Heart right ventricle (tissue), 16 donors: ENCODE measurements around the gene PSMB10. TPM values are rescaled to one million over a fixed set of nuclear protein-coding genes. Genes with fewer than 3 reads are reported as not detected.
"Not testable (repeated sequence)": the region's sequence is repeated elsewhere in the genome, so short reads cannot be mapped to it uniquely, and the experiment has no call there.

Source experiments
- ATAC-seq, 8 donors: fragments of 200-7000 bp; cut with Tn5 transposase; one replicate each; pipeline ENCODE4 v1.9.1; 2020; ENCODE audit warnings: mild to moderate bottlenecking in 8 of 8, moderate library complexity in 8 of 8, moderate number of reproducible peaks in 1 of 8
- DNase-seq, 2 donors: peaks; one replicate each; pipeline ENCODE4 v3.0.0-alpha.2; 2020
- H3K27ac ChIP-seq, 10 donors: fragments of 200-600 bp; sonication (generic) in 2 of 10; one replicate each; pipeline versions ENCODE4 v1.5.0 to v1.8.0; 2020 to 2022; ENCODE audit warnings: mild to moderate bottlenecking in 3 of 10
- H3K27me3 ChIP-seq, 7 donors: fragments of 200-600 bp; one replicate each; pipeline ENCODE4 v1.8.0; 2021 to 2022; ENCODE audit warnings: mild to moderate bottlenecking in 2 of 7
- H3K36me3 ChIP-seq, 9 donors: fragments of 200-600 bp; sonication (generic) in 1 of 9; one replicate each; pipeline versions ENCODE4 v1.5.0 to v1.8.0; 2020 to 2022; ENCODE audit warnings: mild to moderate bottlenecking in 2 of 9
- H3K4me1 ChIP-seq, 9 donors: fragments of 200-600 bp; sonication (generic) in 1 of 9; one replicate each; pipeline versions ENCODE4 v1.5.0 to v1.8.0; 2020 to 2022; ENCODE audit warnings: mild to moderate bottlenecking in 4 of 9
- H3K4me3 ChIP-seq, 10 donors: fragments of 200-600 bp; sonication (generic) in 2 of 10; one replicate each; pipeline versions ENCODE4 v1.5.0 to v1.8.0; 2020 to 2022; ENCODE audit warnings: mild to moderate bottlenecking in 7 of 10, moderate library complexity in 2 of 10
- H3K9me3 ChIP-seq, 11 donors: fragments of 200-600 bp in 10 of 11; sonication (generic) in 2 of 11; one replicate each; pipeline versions ENCODE4 v1.5.0 to v1.8.0; 2013 to 2022; ENCODE audit warnings: mild to moderate bottlenecking in 2 of 11, control low read depth in 1 of 11, moderate library complexity in 1 of 11
- CTCF ChIP-seq, 9 donors: fragments of 200-600 bp; sonication (generic) in 2 of 9; IDR thresholded peaks; one replicate each; pipeline versions ENCODE4 v1.5.0 to v1.8.0; 2021 to 2022; ENCODE audit warnings: antibody characterized with exemption in 9 of 9, mild to moderate bottlenecking in 5 of 9, moderate library complexity in 1 of 9
- WGBS, 2 donors: extraction: QIAGEN DNeasy Blood & Tissue Kit; methylation state at CpG; one replicate each; pipeline ENCODE4 v1.1.7; 2013; ENCODE audit warnings: inconsistent platforms in 1 of 2; 5-methylcytosine and 5-hydroxymethylcytosine counted together
- intact Hi-C, 10 donors: fragments of 100-400 bp; cut with DNase I; formaldehyde crosslinking; loops; one replicate each; pipeline versions ENCODE4 v1.11.1 to v1.14.2; 2022
- polyA plus RNA-seq, 2 donors: library from polyadenylated mRNA; stranded (reverse); fragments of 200-250 nt; gene quantifications; one replicate each; pipeline ENCODE4 v1.2.3, GENCODE V29; 2013
- total RNA-seq, 10 donors: library from RNA; stranded (reverse); fragmentation: NEBNext Ultra II Directional in 3 of 10; extraction: Animal tissue kit (Norgen Biotek cat#: 25700) in 3 of 10; gene quantifications; one replicate each; pipeline versions ENCODE4 v1.2.1 to v1.2.4, GENCODE V29; 2021 to 2023
- donor health status: Arrhythmogenic right ventricular cardiomyopathy.
- donor health status: ischemic (EF 13 %, LVEDD 7.1; RV severe dilation, severe dysfunction).
- donor health status: healthy with polysubstance abuse.
- donor health status: DM: no; HTN: yes; CAD: no.
- donor health status: DM: no; HTN: no; CAD: no.
- donor health status: ischemic (EF 25% LVEDD 6.9; RV normal size, moderate dysfunction).
- donor health status: ischemic (EF 25% LVEDD 5.7; RV mildly dilated, moderate dysfunction).
- donor health status: healthy.
- donor health status: DM: yes; HTN: yes; CAD: no.
- donor health status: Ischemic cardiomyopathy.
- donor health status: ischemic (EF 35%, LVEDD 5.7; RV mildly dilated, moderate dysfunction).
- donor health status: nonischemic (EF 11% LVEDD 7.7; RV severe dilation, severe dysfunction).
- donor health status: DM: yes; HTN: yes; CAD: no.
- donor health status: PGD.
- donor health status: ischemic (EF 29% LVEDD 5.4; RV normal size, mild dysfunction).
- donor health status: nonischemic (EF 23%, LVEDD 6.1; RV moderate dilation, normal function).

Gene PSMB10
- total and polyA plus RNA-seq, 12 donors, result 48.9 to 170 (median 63.6) TPM

- H3K27ac ChIP-seq, result peak overlapping the region in 1 of 10 donors; percentile 15
- DNase-seq (no peak), ATAC-seq (no peak)
- no peak overlapping the region for H3K4me3 ChIP-seq
- peaks cover 15 to 73% (median 47%) of the 10 kb centered on the region in 9 donors for H3K4me1 ChIP-seq
- intact Hi-C loops, result loop anchor here in 6 of 10 donors (5.0 to 10.0 kb wide), 5 partner anchors 53 to 415 kb away; partner anchors contain the start of gene RIPOR1 (in 3 of the 6)
- peaks cover 0 to 65% (median 32%) of the 10 kb centered on the region in 9 donors for H3K36me3 ChIP-seq
- no peak for TF ChIP-seq CTCF (IDR thresholded peaks at IDR 0.05)
- H3K9me3 ChIP-seq, result no peaks in the 10 kb centered on the region
- H3K27me3 ChIP-seq, result no peaks in the 10 kb centered on the region
- 74 to 79% methylated on average over 33 of the region's 33 CpGs for WGBS, 2 donors
Observed at GRCh38 chr16:67939507-67940445, 3.1 kb upstream of the PSMB10 start.

GRCh38 chr16:67937713-67938112, 1.1 kb upstream of the PSMB10 start:
- H3K27me3 ChIP-seq, H3K9me3 ChIP-seq, DNase-seq, H3K4me3 ChIP-seq, ATAC-seq: not testable (repeated sequence)
- peak overlapping the region in 6 of 10 donors; percentile 88 to 98 (median 95) for H3K27ac ChIP-seq
- H3K4me1 ChIP-seq, result peaks cover 4 to 58% (median 37%) of the 10 kb centered on the region in 9 donors
- WGBS, 2 donors, result 92 to 94% methylated on average over 5 of the region's 5 CpGs
- intact Hi-C loops, result loop anchor here in 5 of 10 donors (2.0 to 10.0 kb wide), 6 partner anchors 29 to 413 kb away; partner anchors contain the start of gene RIPOR1 (in 3 of the 5)
- H3K36me3 ChIP-seq, result peaks cover 0 to 62% (median 24%) of the 10 kb centered on the region in 9 donors

GRCh38 chr16:67936880-67937605, 393 bp upstream of the PSMB10 start:
- no peaks in the 10 kb centered on the region for H3K27me3 ChIP-seq
- no peak for TF ChIP-seq CTCF (IDR thresholded peaks at IDR 0.05)
- DNase-seq (peak in 1 of 2 donors; percentile 78), ATAC-seq (no peak)
- 46 to 47% methylated on average over 6 of the region's 6 CpGs for WGBS, 2 donors
- H3K27ac ChIP-seq, result peak overlapping the region; percentile 70 to 98 (median 95)
- peak overlapping the region; percentile 70 to 96 (median 86) for H3K4me3 ChIP-seq
- H3K4me1 ChIP-seq, result peaks cover 4 to 52% (median 33%) of the 10 kb centered on the region in 9 donors
- H3K9me3 ChIP-seq, result no peaks in the 10 kb centered on the region
- intact Hi-C loops, result loop anchor here in 5 of 10 donors (2.0 to 10.0 kb wide), 6 partner anchors 30 to 412 kb away; partner anchors contain the start of gene RIPOR1 (in 3 of the 5)
- peaks cover 0 to 62% (median 18%) of the 10 kb centered on the region in 9 donors for H3K36me3 ChIP-seq

- intact Hi-C loops, result loop anchor here in 5 of 10 donors (2.0 to 10.0 kb wide), 6 partner anchors 31 to 411 kb away; partner anchors contain the start of gene RIPOR1 (in 3 of the 5)
Observed at GRCh38 chr16:67935402-67936123, 1.1 kb downstream of the PSMB10 start.

More at GRCh38 chr16:67935402-67936123, 1.1 kb downstream of the PSMB10 start:
- Histone ChIP-seq H3K4me1 (peaks cover 4 to 40% (median 33%) of the 10 kb centered on the region in 9 donors), H3K4me3 (peak overlapping the region; percentile 70 to 96 (median 86)), H3K27ac (peak overlapping the region; percentile 70 to 98 (median 95)), H3K36me3 (peaks cover 0 to 59% (median 9%) of the 10 kb centered on the region in 9 donors), H3K9me3 (no peaks in the 10 kb centered on the region), H3K27me3 (no peaks in the 10 kb centered on the region)
- peak in 1 of 9 donors; percentile 5 for TF ChIP-seq CTCF (IDR thresholded peaks at IDR 0.05)
- WGBS, 2 donors, result 2 to 6% methylated on average over 55 of the region's 55 CpGs
- peak; percentile 92 to 94 for DNase-seq
- ATAC-seq, result peak; percentile 90 to 95 (median 92)
